ENCODE measurements around the gene KNL1. TPM values are rescaled to one million over a fixed set of nuclear protein-coding genes. Genes with fewer than 3 reads are reported as not detected.

KNL1 gene
- 2.5 and 24.7 TPM in 2 replicates for total RNA-seq

GRCh38 chr15:40593588-40594428 lies at the start of gene KNL1:
Gene KNL1, plus strand, starts transcription at chr15:40594249. Its CDS starts 8,683 bp downstream, at chr15:40602932.

GRCh38 chr15:40564591-40565332 lies 29.3 kb upstream of the KNL1 start, which contains the start of gene CCDC32:
Gene CCDC32, minus strand, starts transcription at chr15:40565042. Its CDS starts 2,027 bp downstream, at chr15:40563015.

GRCh38 chr15:40569129-40569953 lies 24.7 kb upstream of the KNL1 start, which contains the start of gene RPUSD2:
Gene RPUSD2, plus strand, starts transcription at chr15:40569299. Its CDS starts 39 bp downstream, at chr15:40569338.

GRCh38 chr15:40694688-40695468 lies 100.8 kb downstream of the KNL1 start, which contains the start of gene RAD51:
Gene RAD51, plus strand, starts transcription at chr15:40695174. Its CDS starts 3,585 bp downstream, at chr15:40698759.

Other genes starting within 250 kb of the KNL1 start
- not detected in 2 replicates for gene PHGR1, start 243.2 kb upstream of the KNL1 start, total RNA-seq
- gene DISP2, start 236.0 kb upstream of the KNL1 start, total RNA-seq = under 0.01 and 0.19 TPM in 2 replicates
- gene KNSTRN, start 211.5 kb upstream of the KNL1 start, total RNA-seq = 65.1 and 89.1 TPM in 2 replicates
- gene IVD, start 188.5 kb upstream of the KNL1 start, total RNA-seq = 41.7 and 59.4 TPM in 2 replicates
- 3.4 and 5.0 TPM in 2 replicates for gene BAHD1, start 153.3 kb upstream of the KNL1 start, total RNA-seq
- gene CHST14, start 123.3 kb upstream of the KNL1 start, total RNA-seq = 7.6 and 10.9 TPM in 2 replicates
- 21.7 and 23.7 TPM in 2 replicates for gene CCDC32, start 29.2 kb upstream of the KNL1 start, total RNA-seq
- gene RPUSD2, start 24.9 kb upstream of the KNL1 start, total RNA-seq = 9.3 and 15.9 TPM in 2 replicates
- gene RAD51, start 100.9 kb downstream of the KNL1 start, total RNA-seq = 1.1 and 14.2 TPM in 2 replicates
- 29.6 and 40.5 TPM in 2 replicates for gene RMDN3, start 161.0 kb downstream of the KNL1 start, total RNA-seq
- 0.38 and 2.0 TPM in 2 replicates for gene GCHFR, start 169.8 kb downstream of the KNL1 start, total RNA-seq
- gene C15orf62, start 175.7 kb downstream of the KNL1 start, total RNA-seq = not detected in 2 replicates
- 13.5 and 21.7 TPM in 2 replicates for gene ZFYVE19, start 212.8 kb downstream of the KNL1 start, total RNA-seq
- gene DNAJC17, start 213.2 kb downstream of the KNL1 start, total RNA-seq = 11.0 and 26.6 TPM in 2 replicates
- gene PPP1R14D, start 234.5 kb downstream of the KNL1 start, total RNA-seq = not detected in 2 replicates
- 0.28 and 0.58 TPM in 2 replicates for gene SPINT1, start 249.8 kb downstream of the KNL1 start, total RNA-seq

Measured in regular cardiac myocyte (primary cell).